Measurements from ENCODE around the gene RANBP3.

Gene RANBP3

DNA sequence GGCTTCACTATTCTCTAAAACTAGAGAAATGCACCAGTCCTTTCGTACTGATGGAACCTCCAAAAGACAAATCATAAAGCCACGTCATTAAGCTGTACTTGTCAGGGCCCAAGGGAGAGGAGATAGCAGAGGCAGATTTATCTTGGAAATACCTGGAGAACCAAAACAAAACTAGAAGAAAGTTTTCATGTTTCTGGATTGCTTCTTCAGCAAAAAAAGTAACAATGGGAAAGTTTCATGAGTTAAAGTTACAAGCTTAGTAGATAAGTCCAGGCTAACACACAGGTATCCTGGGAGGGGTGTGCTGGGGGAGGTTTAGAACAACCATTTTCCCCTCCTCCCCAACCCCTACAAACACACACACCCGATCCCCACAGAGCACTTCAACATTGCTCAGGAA lies 21.6 kb downstream of the RANBP3 start:
- no peak overlapping the region for H3K4me3 ChIP-seq (ENCODE audit: control insufficient read depth, low read depth, low read length)
- no peak for DNase-seq (ENCODE audit: low read depth)
- TF ChIP-seq, protein P1, sequence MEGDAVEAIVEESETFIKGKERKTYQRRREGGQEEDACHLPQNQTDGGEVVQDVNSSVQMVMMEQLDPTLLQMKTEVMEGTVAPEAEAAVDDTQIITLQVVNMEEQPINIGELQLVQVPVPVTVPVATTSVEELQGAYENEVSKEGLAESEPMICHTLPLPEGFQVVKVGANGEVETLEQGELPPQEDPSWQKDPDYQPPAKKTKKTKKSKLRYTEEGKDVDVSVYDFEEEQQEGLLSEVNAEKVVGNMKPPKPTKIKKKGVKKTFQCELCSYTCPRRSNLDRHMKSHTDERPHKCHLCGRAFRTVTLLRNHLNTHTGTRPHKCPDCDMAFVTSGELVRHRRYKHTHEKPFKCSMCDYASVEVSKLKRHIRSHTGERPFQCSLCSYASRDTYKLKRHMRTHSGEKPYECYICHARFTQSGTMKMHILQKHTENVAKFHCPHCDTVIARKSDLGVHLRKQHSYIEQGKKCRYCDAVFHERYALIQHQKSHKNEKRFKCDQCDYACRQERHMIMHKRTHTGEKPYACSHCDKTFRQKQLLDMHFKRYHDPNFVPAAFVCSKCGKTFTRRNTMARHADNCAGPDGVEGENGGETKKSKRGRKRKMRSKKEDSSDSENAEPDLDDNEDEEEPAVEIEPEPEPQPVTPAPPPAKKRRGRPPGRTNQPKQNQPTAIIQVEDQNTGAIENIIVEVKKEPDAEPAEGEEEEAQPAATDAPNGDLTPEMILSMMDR (conservative IDR thresholded peaks at IDR 0.05; ENCODE audit: control insufficient read depth, insufficient read depth, low read depth, low read length): no peak

DNA sequence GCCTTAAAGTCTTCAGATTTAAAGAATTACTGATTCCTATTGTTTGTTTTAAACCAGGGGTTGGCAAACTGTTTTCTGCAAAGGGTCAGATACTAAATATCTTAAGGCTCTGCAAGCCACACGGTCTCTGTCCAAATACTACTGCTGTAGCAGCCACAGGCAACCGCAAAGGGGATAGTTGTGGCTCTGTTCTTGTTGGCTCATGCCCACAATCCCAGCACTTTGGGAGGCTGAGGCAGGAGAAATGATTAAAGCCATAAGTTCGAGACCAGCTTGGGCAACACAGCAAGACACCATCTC lies 22.4 kb downstream of the RANBP3 start:
- peak; percentile 30 for DNase-seq (ENCODE audit: low read depth)
- TF ChIP-seq, protein P1 (conservative IDR thresholded peaks at IDR 0.05; ENCODE audit: control insufficient read depth, insufficient read depth, low read depth, low read length): no peak
- H3K4me3 ChIP-seq (ENCODE audit: control insufficient read depth, low read depth, low read length): no peak overlapping the region

DNA sequence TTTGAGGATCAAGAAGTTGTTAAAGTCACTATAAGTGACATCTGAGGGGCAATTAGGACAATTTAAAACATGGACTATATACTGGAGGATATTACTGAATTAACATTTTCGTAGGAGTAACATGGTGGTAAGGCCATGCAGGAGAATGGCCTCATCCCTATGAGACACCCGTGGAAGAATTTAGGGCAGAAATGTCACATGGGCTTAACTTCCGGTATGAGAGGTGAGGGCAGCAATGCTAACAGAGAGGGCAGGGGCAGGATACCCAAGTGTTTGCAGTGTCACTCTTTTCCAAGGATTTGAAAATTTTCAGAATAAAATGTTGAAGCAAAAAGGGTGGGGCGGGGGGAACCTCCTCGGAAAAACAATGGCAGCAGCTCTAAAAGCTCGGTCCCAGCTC lies 23.6 kb downstream of the RANBP3 start:
- no peak for DNase-seq (ENCODE audit: low read depth)
- TF ChIP-seq, protein P1 (conservative IDR thresholded peaks at IDR 0.05; ENCODE audit: control insufficient read depth, insufficient read depth, low read depth, low read length): no peak
- no peak overlapping the region for H3K4me3 ChIP-seq (ENCODE audit: control insufficient read depth, low read depth, low read length)

DNA sequence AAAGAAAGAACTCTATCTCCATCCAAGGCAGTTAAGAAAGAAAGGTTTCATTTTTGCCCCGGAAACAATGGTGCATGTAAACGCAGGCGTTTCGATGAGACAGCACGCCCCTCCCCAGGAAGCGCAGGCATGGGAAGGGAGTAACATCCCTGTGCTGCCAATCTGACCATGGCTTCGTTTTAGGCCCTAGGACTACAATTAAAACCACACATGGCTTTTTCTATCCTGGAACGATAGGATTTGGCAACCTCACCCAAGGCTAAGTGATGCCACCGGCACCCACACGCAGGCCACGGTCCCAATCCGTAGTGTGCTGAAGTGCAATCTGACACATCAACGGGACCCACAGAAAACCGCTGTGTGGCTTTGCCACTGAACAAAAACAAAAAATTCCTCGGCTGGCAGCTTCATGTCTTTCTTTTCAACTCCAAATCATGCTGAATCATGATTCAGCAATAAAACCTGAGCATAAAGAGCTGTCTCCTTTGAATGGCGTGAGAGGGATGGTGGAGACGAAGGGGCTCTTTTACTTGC lies 24.2 kb downstream of the RANBP3 start:
- H3K4me3 ChIP-seq (ENCODE audit: control insufficient read depth, low read depth, low read length): no peak overlapping the region
- no peak for DNase-seq (ENCODE audit: low read depth)
- TF ChIP-seq, protein P1 (conservative IDR thresholded peaks at IDR 0.05; ENCODE audit: control insufficient read depth, insufficient read depth, low read depth, low read length): no peak

DNA sequence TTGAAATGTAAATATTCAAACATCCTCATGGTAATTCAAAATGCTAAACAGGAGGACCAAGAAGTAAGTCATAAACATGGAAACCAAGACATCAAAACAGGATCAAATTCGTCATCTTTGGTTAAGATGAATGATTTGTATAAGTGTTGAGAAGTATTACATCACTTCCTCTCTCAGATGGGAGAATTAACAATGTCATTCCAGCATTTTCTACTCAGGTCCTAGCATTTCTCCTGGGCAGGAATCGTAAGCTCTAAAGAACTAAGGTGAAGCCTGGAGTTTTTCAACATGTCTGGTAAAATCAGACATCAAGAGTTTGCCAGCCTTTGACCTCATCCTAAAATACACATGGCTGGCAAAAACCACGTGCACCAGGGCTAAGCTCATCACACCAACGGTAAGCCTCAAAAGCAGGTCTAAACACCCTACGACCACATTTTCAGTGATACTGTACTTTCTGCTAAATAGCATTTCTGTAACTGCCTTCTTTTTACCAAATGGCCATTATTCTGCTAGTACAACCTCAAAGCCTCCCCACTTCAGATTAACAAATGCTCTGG lies 24.8 kb downstream of the RANBP3 start:
- TF ChIP-seq, protein P1 (conservative IDR thresholded peaks at IDR 0.05; ENCODE audit: control insufficient read depth, insufficient read depth, low read depth, low read length): no peak
- DNase-seq (ENCODE audit: low read depth): peak; percentile 45
- no peak overlapping the region for H3K4me3 ChIP-seq (ENCODE audit: control insufficient read depth, low read depth, low read length)

DNA sequence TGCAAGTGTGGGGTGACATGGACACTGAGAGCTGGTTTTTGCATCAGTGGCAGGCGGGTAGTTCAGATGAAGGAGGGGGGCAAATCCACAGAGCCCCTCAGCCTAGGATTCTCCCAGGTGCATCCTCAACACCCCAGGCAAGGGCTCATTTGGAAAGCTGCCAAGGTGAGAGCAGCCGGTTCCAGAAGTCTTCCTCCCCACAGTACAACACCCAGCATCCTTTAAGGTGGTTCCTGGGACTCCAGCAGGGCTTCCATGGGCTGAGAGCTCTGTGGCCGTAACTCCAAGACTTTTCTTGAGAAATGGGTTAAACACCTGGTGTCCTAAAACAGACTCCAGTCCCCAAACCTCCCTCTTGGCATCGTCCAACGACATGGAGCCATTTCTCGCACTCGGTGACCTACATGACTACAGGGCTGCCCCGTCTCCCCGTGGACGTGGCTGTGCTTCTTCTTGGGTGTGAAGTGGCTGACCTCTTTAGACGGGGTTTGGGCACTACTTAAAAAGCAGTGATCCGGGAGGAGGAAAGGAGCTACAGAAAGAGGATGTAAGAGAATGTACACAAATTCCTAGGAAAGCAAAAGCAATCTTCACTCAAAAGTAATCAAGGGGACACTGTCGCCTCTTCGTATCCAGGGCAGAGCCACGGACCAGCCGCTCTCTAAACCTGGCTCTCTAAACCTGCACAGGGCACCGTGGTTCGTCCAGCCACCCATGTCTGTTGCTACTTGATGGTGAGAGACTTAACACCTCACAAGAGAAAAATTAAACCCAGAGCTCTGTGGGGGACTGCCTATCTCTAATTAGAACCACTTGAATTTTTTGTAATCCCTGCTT lies 25.5 kb downstream of the RANBP3 start:
- H3K4me3 ChIP-seq (ENCODE audit: control insufficient read depth, low read depth, low read length): no peak overlapping the region
- DNase-seq (ENCODE audit: low read depth): no peak
- TF ChIP-seq, protein P1 (conservative IDR thresholded peaks at IDR 0.05; ENCODE audit: control insufficient read depth, insufficient read depth, low read depth, low read length): no peak
